NCI-H187 treated with DMSO at 0.1 percent for 48 hours (cell line): ENCODE data around the gene DTNB.
A peak's percentile ranks its signal among the peaks of the same experiment; 100 is the strongest.
"Not testable (repeated sequence)": the region's sequence is repeated elsewhere in the genome, so short reads cannot be mapped to it uniquely, and the experiment has no call there.

Experiments used
- DNase-seq: peaks from one replicate; lab custom pipeline; 2025; lab: John Stamatoyannopoulos, UW

The DTNB gene

GRCh38 chr2:25544445-25544844 lies 128.9 kb downstream of the DTNB start:
- no peak for DNase-seq

GRCh38 chr2:25543939-25544338 lies 129.4 kb downstream of the DTNB start:
- no peak for DNase-seq

DNA sequence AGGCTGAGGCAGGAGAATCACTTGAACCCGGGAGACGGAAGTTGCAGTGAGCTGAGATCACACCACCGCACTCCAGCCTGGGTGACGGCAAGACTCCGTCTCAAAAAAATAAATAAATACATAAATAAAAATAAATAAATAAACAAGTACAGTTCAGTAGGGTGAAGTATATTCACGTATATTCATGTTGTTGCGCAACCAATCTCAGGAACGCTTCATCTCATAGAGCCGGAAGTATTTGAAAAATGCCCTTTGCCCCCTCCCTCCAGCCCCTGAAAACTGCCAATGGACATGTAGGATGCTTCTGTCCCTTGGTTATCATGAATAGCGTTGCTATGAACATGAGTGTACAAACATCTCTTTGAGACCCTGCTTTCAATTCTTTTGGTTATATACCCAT lies 132.0 kb downstream of the DTNB start:
- no peak for DNase-seq

DNA sequence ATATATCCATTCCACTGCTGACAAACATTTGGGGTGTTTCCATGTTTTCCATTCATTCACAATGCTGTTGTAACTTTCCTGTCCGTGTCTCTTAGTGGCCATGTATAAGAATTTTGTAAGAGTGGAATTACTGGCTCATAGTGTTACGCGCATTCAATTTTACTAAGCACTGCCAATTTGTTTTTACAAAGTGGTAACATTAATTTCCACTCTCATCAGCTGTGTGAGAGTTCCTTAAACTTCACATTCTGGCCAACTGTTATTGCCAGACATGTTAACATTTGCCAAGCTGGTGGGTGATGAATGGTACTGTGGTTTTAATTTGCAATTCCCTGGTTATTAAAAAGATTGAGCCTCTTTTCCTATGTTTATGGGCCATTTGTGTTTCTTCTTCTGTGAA lies 134.2 kb downstream of the DTNB start:
- DNase-seq = no peak

- DNase-seq = no peak
Observed at GRCh38 chr2:25537526-25537925, 135.9 kb downstream of the DTNB start.

DNA sequence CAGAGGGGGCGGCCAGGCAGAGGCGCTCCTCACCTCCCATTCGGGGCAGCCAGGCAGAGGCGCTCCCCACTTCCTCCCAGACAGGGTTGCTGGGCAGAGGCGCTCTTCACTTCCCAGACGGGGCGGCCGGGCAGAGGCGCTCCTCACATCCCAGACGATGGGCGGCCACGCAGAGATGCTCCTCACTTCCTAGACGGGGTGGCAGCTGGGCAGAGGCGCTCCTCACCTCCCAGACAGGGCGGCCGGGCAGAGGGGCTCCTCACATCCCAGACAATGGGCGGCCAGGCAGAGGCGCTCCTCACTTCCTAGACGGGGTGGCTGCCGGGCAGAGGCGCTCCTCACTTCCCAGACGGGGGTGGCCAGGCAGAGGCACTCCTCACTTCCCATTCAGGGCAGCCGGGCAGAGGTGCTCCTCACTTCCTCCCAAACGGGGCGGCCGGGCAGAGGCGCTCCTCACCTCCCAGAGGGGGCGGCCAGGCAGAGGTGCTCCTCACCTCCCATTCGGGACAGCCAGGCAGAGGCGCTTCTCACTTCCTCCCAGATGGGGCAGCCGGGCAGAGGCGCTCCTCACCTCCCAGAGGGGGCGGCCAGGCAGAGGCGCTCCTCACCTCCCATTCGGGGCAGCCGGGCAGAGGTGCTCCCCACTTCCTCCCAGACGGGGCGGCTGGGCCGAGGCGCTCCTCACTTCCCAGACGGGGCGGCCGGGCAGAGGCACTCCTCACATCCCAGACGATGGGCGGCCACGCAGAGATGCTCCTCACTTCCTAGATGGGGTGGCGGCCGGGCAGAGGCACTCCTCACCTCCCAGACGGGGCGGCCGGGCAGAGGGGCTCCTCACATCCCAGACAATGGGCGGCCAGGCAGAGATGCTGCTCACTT lies 137.7 kb downstream of the DTNB start:
- not testable (repeated sequence) for DNase-seq

- DNase-seq = not testable (repeated sequence)
Observed at GRCh38 chr2:25534937-25535336, 138.4 kb downstream of the DTNB start.

- DNase-seq = no peak
Observed at GRCh38 chr2:25534455-25534854, 138.9 kb downstream of the DTNB start.

DNA sequence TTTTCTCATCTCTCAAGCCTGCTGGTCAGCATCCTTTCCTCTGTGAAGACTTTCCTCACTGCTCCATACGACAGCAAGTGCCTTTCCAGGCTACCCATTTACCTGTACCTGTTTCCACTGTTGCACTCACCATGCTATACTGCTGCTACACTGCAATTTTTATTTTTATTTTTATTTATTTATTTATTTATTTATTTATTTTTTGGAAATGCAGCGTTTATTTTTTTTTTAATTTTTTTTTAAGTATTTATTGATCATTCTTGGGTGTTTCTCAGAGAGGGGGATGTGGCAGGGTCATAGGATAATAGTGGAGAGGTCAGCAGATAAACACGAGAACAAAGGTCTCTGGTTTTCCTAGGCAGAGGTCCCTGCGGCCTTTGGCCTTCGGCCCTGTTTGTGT lies 139.6 kb downstream of the DTNB start:
- DNase-seq = not testable (repeated sequence)

GRCh38 chr2:25532521-25532920 lies 140.9 kb downstream of the DTNB start:
- no peak for DNase-seq

GRCh38 chr2:25529034-25529433 lies 144.3 kb downstream of the DTNB start:
- no peak for DNase-seq

DNA sequence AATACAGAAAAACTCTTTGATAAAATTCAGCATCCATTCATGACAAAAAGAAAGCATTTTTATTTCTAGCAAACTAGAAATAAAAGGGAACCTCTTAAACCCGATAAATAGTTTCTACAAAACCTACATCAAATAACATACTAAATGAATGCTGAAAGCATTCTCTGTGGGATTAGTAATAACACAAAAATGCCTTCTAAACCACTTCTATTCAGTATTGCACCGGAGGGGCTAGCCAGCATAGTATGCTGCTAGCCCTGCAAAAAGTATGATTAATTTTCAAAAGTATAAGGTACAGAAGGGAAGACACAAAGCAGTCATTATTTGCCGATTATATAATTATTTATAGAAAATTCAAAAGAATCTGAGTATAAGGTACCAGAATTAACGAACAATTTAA lies 145.2 kb downstream of the DTNB start:
- no peak for DNase-seq

- DNase-seq = no peak
Observed at GRCh38 chr2:25524507-25524906, 148.9 kb downstream of the DTNB start.

- no peak for DNase-seq
Observed at GRCh38 chr2:25523060-25523459, 150.3 kb downstream of the DTNB start.

DNA sequence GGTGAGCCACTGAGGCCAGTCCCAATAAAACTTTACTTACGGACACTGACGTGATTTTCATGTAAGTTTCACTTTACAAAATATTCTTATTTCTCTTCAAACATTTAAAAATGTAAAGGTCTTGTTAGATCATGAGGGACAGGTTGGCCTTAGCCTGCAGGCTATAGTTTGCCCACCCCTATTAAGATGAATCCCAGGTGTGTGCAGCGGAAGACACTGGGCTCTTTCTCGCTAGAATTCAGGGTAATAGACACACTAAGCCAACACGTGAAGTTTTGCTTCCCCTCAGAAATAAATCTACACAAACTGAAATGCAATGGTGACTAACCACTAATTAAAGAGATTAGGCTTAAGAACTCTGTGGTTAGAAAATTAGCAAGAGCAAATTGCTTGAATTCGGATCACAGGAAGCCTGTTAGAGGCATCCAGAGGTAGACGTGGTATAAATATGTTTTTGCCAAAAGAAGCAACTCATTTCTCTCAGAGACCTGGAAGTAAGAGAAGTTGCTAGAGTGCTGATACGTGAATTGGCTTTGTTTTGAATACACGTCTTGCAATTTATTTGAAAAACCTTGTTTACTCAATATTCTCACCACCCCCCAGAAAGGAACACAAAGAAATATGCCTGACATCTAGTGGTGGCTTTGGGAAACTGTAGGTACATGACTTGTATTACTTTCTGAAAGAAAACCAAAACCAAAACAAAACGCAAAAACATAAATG lies 151.6 kb downstream of the DTNB start:
- DNase-seq = peak; percentile 22

GRCh38 chr2:25521126-25521525 lies 152.3 kb downstream of the DTNB start:
- no peak for DNase-seq

DNA sequence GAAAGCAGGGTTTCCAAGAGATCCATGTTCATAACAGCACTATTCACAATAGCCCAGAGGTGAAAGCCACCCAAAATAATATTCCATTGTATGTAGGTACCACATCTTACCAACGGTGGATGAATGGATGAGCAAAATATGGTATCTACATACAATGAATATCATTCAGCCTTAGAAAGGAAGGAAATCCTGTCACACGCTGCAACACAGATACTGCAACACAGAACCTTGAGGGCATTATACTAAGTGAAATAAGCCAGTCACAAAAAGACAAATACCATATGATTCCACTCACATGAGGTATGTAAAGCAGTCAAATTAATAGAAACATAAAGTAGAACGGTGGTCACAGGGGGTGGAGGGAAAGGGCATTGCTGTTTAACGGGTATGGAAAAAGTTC lies 155.7 kb downstream of the DTNB start:
- DNase-seq = no peak

DNA sequence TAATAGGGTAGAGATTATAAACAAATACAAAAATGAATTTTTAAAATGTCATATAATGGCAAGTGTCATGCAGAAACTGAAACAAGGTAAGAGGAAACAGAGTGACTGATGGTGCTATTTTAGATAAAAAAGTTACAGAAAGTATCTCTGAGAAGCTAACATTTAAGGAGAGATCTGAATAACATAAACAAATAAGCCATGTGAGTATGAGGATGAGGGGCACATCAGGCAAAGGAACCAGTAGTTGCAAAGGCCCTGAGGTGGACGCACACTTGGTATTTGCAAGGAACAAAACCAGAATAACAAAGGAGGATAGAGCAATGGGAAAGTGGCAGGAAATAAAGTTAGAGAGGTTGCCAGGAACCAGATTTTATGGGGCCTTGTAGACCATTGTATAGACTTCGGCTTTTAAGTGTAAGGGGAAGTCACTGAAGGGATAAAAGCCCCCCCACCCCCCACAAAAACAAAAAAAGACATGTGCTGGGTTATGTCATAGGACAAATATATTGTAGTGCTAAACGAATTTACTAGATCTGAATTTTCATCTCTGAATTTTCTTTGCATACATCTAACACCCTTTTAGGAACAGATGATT lies 159.2 kb downstream of the DTNB start:
- no peak for DNase-seq

GRCh38 chr2:25512707-25513106 lies 160.7 kb downstream of the DTNB start:
- no peak for DNase-seq

- no peak for DNase-seq
Observed at GRCh38 chr2:25506226-25506625, 167.2 kb downstream of the DTNB start.

DNA sequence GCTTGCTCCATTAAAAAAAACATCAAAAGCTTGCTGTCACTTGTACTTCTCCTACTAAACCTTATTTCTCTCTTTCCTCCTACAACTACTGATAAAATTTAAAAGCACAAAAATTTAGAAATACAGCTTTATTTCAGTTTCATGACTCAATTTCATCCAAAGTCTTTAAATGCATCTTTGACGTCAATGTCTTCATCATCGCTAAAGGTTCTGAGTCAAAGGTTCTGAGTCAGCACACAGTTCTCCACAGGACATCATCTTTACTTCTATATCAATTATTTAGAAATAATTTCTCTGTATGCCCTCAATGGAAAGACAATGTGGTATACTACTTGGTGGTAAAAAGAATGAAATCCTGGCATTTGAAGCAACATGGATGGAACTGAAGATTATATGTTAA lies 167.8 kb downstream of the DTNB start:
- no peak for DNase-seq

GRCh38 chr2:25505182-25505581 lies 168.2 kb downstream of the DTNB start:
- no peak for DNase-seq

DNA sequence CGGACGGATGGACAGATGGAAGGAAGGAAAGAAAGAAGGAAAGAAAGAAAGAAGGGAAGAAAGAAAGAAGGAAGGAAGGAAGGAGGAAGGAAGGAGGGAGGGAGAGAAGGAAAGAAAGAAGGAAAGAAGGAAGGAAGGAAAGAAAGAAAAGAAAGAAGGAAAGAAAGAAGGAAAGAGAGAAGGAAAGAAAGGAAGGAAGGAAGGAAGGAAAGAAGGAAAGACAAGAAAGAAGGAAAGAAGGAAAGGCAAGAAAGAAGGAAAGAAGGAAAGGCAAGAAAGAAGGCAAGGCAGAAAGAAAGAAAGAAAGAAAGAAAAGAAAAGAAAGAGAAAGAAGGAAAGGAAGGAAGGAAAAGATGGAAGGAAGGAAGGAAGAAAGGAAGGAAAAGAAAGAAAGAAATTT lies 169.1 kb downstream of the DTNB start:
- DNase-seq = no peak
